HepG2 (cell line): ENCODE data around the gene PAMR1.

Experiments used
- ELF1 ChIP-seq: sonication (generic); formaldehyde crosslinking; IDR thresholded peaks from 2 replicates; pipeline ENCODE4 v1.4.0; 2020; ENCODE audit warnings: missing genetic modification reagents
- TF ChIP-seq, protein P1 (sequence below): sonication (generic); formaldehyde crosslinking; IDR thresholded peaks from 2 replicates; pipeline ENCODE4 v1.4.0; 2020; ENCODE audit warnings: missing genetic modification reagents, borderline replicate concordance

- TF ChIP-seq ELF1 (CRISPR knock-in tag): no peak
- TF ChIP-seq, protein P1, sequence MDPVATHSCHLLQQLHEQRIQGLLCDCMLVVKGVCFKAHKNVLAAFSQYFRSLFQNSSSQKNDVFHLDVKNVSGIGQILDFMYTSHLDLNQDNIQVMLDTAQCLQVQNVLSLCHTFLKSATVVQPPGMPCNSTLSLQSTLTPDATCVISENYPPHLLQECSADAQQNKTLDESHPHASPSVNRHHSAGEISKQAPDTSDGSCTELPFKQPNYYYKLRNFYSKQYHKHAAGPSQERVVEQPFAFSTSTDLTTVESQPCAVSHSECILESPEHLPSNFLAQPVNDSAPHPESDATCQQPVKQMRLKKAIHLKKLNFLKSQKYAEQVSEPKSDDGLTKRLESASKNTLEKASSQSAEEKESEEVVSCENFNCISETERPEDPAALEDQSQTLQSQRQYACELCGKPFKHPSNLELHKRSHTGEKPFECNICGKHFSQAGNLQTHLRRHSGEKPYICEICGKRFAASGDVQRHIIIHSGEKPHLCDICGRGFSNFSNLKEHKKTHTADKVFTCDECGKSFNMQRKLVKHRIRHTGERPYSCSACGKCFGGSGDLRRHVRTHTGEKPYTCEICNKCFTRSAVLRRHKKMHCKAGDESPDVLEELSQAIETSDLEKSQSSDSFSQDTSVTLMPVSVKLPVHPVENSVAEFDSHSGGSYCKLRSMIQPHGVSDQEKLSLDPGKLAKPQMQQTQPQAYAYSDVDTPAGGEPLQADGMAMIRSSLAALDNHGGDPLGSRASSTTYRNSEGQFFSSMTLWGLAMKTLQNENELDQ (CRISPR knock-in tag): no peak
These were observed 93.0 kb downstream of the PAMR1 start for GRCh38 chr11:35432464-35432863.
